Fibroblast of lung (primary cell): Measurements from ENCODE around the gene EFNA2. TPM values are rescaled to one million over a fixed set of nuclear protein-coding genes. Genes with fewer than 3 reads are reported as not detected.

Experiments used
- DNase-seq, 2 donors: peaks; one replicate each; pipeline versions ENCODE4 v3.0.0 to v3.0.0-alpha.2; 2010; ENCODE audit warnings: low read depth in 2 of 2
- H2AFZ ChIP-seq: 2 replicates; pipeline ENCODE4 v1.5.1; 2012; ENCODE audit warnings: low read length, control low read depth, inconsistent platforms
- H3K27ac ChIP-seq: 2 replicates; pipeline ENCODE4 v1.5.1; 2011; ENCODE audit warnings: low read length, control low read depth; ENCODE audit not compliant: insufficient read depth
- H3K27me3 ChIP-seq: 2 replicates; pipeline ENCODE4 v1.5.1; 2011; ENCODE audit warnings: mild to moderate bottlenecking, low read length; ENCODE audit not compliant: control insufficient read depth, insufficient read depth
- H3K36me3 ChIP-seq: 2 replicates; pipeline ENCODE4 v1.5.1; 2011; ENCODE audit warnings: low read length; ENCODE audit not compliant: control insufficient read depth, insufficient read depth
- H3K4me1 ChIP-seq: 2 replicates; pipeline ENCODE4 v1.5.1; 2011; ENCODE audit warnings: low read length; ENCODE audit not compliant: control insufficient read depth, insufficient read depth; ENCODE audit errors: extremely low read depth
- H3K4me2 ChIP-seq: 2 replicates; pipeline ENCODE4 v1.5.1; 2011; ENCODE audit warnings: low read length, control low read depth; ENCODE audit not compliant: insufficient read depth; ENCODE audit errors: extremely low read depth
- H3K4me3 ChIP-seq, 4 experiments: fragments of 200-600 bp in 1 of 4; sonication (generic) in 1 of 4; replicated peaks in 1 of 4; 2 replicates each; pipeline ENCODE4 v1.5.1; 2011 to 2016; ENCODE audit warnings: low read length in 4 of 4, low read depth in 3 of 4, mild to moderate bottlenecking in 3 of 4, control low read depth in 2 of 4, inconsistent platforms in 1 of 4, mixed read lengths in 1 of 4; ENCODE audit not compliant: insufficient read depth in 1 of 4; ENCODE audit errors: control extremely low read depth in 1 of 4
- H3K79me2 ChIP-seq: 2 replicates; pipeline ENCODE4 v1.5.1; 2012; ENCODE audit warnings: mild to moderate bottlenecking, low read length, inconsistent platforms; ENCODE audit not compliant: control insufficient read depth, insufficient read depth
- H3K9ac ChIP-seq: 2 replicates; pipeline ENCODE4 v1.5.1; 2011; ENCODE audit warnings: mild to moderate bottlenecking, low read length, control low read depth; ENCODE audit not compliant: insufficient read depth
- H3K9me3 ChIP-seq: 2 replicates; pipeline ENCODE4 v1.5.1; 2012; ENCODE audit warnings: low read depth, low read length; ENCODE audit not compliant: control insufficient read depth, insufficient read depth
- H4K20me1 ChIP-seq: 2 replicates; pipeline ENCODE4 v1.5.1; 2011; ENCODE audit warnings: low read length; ENCODE audit not compliant: control insufficient read depth, insufficient read depth; ENCODE audit errors: extremely low read depth
- CTCF ChIP-seq, 2 donors: IDR thresholded peaks in 1 of 2; conservative IDR thresholded peaks in 1 of 2; 1 replicate in 1 of 2; 2 replicates in 1 of 2; pipeline ENCODE4 v1.5.1; 2011 to 2012; ENCODE audit warnings: low read length in 2 of 2, control low read depth in 1 of 2, inconsistent platforms in 1 of 2, low read depth in 1 of 2, mild to moderate bottlenecking in 1 of 2
- EZH2 ChIP-seq: IDR thresholded peaks from 2 replicates; pipeline ENCODE4 v1.5.1; 2012; ENCODE audit warnings: low read length, control low read depth, mild to moderate bottlenecking; ENCODE audit errors: missing control alignments
- polyA plus RNA-seq, 2 donors: library from polyadenylated mRNA; depleted of rRNA in 1 of 2; stranded (reverse) in 1 of 2; unstranded in 1 of 2; fragments of >200 nt; gene quantifications; 2 replicates each; pipeline ENCODE4 v1.2.1, GENCODE V29; 2011 to 2012; ENCODE audit warnings: missing spikeins in 1 of 2
- total RNA-seq: library from RNA; depleted of rRNA; stranded (reverse); fragments of >200 nt; gene quantifications from 2 replicates; pipeline ENCODE4 v1.2.1, GENCODE V29; 2014

The EFNA2 gene
- total and polyA plus RNA-seq, 2 donors (not counting 1 experiment from before 2014, with no cell fraction given), result 0.17 TPM; not detected in 1

GRCh38 chr19:1239796-1240737, 45.6 kb upstream of the EFNA2 start:
- Histone ChIP-seq H3K79me2 (peaks cover 23% of the 10 kb centered on the region), H3K4me2 (peak overlapping the region; percentile 96), H3K4me1 (peaks cover 19% of the 10 kb centered on the region), H3K27ac (peak overlapping the region; percentile 81), H3K9ac (peak overlapping the region; percentile 52), H2AFZ (no peak overlapping the region), H4K20me1 (no peaks in the 10 kb centered on the region), H3K9me3 (no peaks in the 10 kb centered on the region), H3K4me3 (peak overlapping the region in 2 of 4 experiments; percentile 16 to 52), H3K36me3 (peaks cover 7% of the 10 kb centered on the region), H3K27me3 (no peaks in the 10 kb centered on the region)
- DNase-seq, result peak; percentile 87 to 91
- TF ChIP-seq CTCF (conservative IDR thresholded peaks at IDR 0.05 in 1 of 2, IDR thresholded peaks at IDR 0.05 in 1 of 2; ENCODE audit: low read depth in 1 of 2, low read length in 2 of 2), result peak; percentile 37 to 55
- TF ChIP-seq EZH2, result no peak

GRCh38 chr19:1240925-1241324, 44.7 kb upstream of the EFNA2 start:
- DNase-seq, result no peak
- TF ChIP-seq CTCF (conservative IDR thresholded peaks at IDR 0.05 in 1 of 2, IDR thresholded peaks at IDR 0.05 in 1 of 2; ENCODE audit: low read depth in 1 of 2, low read length in 2 of 2) (no peak), EZH2 (no peak)
- H2AFZ ChIP-seq, result no peak overlapping the region
- peaks cover 23% of the 10 kb centered on the region for H3K79me2 ChIP-seq
- no peaks in the 10 kb centered on the region for H3K27me3 ChIP-seq
- peaks cover 6% of the 10 kb centered on the region for H3K36me3 ChIP-seq
- peak overlapping the region in 1 of 4 experiments; percentile 75 for H3K4me3 ChIP-seq
- peaks cover 23% of the 10 kb centered on the region for H3K4me1 ChIP-seq
- no peaks in the 10 kb centered on the region for H3K9me3 ChIP-seq
- no peaks in the 10 kb centered on the region for H4K20me1 ChIP-seq
- H3K9ac ChIP-seq, result no peak overlapping the region
- H3K4me2 ChIP-seq, result peak overlapping the region; percentile 58
- peak overlapping the region; percentile 7 for H3K27ac ChIP-seq

- Histone ChIP-seq H3K9me3 (no peaks in the 10 kb centered on the region), H3K36me3 (peaks cover 7% of the 10 kb centered on the region), H3K27me3 (no peaks in the 10 kb centered on the region), H3K4me2 (peak within 1 kb of the TSS; percentile 83), H3K9ac (peak within 1 kb of the TSS; percentile 87), H3K4me1 (peaks cover 25% of the 10 kb centered on the region), H2AFZ (peak within 1 kb of the TSS; percentile 55), H3K27ac (peak within 1 kb of the TSS; percentile 67), H4K20me1 (no peaks in the 10 kb centered on the region), H3K79me2 (peaks cover 21% of the 10 kb centered on the region), H3K4me3 (peak within 1 kb of the TSS; percentile 64 to 83 (median 74))
- no peak for TF ChIP-seq CTCF (conservative IDR thresholded peaks at IDR 0.05 in 1 of 2, IDR thresholded peaks at IDR 0.05 in 1 of 2; ENCODE audit: low read depth in 1 of 2, low read length in 2 of 2)
- no peak for TF ChIP-seq EZH2
- peak; percentile 93 to 95 for DNase-seq
These were observed 44.1 kb upstream of the EFNA2 start, which contains the start of gene ATP5F1D for GRCh38 chr19:1241417-1242095. ATP5F1D (plus strand) TSS chr19:1241751; CDS start chr19:1241851, 100 bp downstream.
